H9 (cell line): Measurements from ENCODE around the gene TRIM26. TPM values are rescaled to one million over a fixed set of nuclear protein-coding genes. Genes with fewer than 3 reads are reported as not detected.

Source experiments
- DNase-seq: peaks from one replicate; pipeline ENCODE4 v3.0.0-alpha.2; 2017
- H2AFZ ChIP-seq: one replicate; pipeline ENCODE4 v1.6.1; 2013; ENCODE audit warnings: mild to moderate bottlenecking, low read length, control low read depth, moderate library complexity
- H2AK5ac ChIP-seq: 2 replicates; pipeline ENCODE4 v1.6.1; 2013; ENCODE audit warnings: low read length, control low read depth, mixed read lengths; ENCODE audit not compliant: insufficient read length
- H2BK120ac ChIP-seq: one replicate; pipeline ENCODE4 v1.6.1; 2013; ENCODE audit warnings: low read depth, mild to moderate bottlenecking, low read length, control low read depth, inconsistent platforms; ENCODE audit not compliant: poor library complexity, severe bottlenecking
- H2BK12ac ChIP-seq: 2 replicates; pipeline ENCODE4 v1.6.1; 2013; ENCODE audit warnings: low read length, control low read depth, mixed read lengths, low read depth; ENCODE audit not compliant: insufficient read length
- H2BK15ac ChIP-seq: 2 replicates; pipeline ENCODE4 v1.6.1; 2013; ENCODE audit warnings: low read depth, low read length, control low read depth
- H2BK20ac ChIP-seq: one replicate; pipeline ENCODE4 v1.6.1; 2013; ENCODE audit warnings: low read depth, mild to moderate bottlenecking, low read length, control low read depth, inconsistent platforms; ENCODE audit not compliant: poor library complexity, severe bottlenecking
- H2BK5ac ChIP-seq: 2 replicates; pipeline ENCODE4 v1.6.1; 2013; ENCODE audit warnings: low read length, control low read depth, mixed read lengths; ENCODE audit not compliant: insufficient read length
- H3K14ac ChIP-seq: 2 replicates; pipeline ENCODE4 v1.6.1; 2013; ENCODE audit warnings: low read length, control low read depth; ENCODE audit not compliant: insufficient read depth
- H3K18ac ChIP-seq: 2 replicates; pipeline ENCODE4 v1.6.1; 2013; ENCODE audit warnings: low read depth, mild to moderate bottlenecking, mixed read lengths, low read length, control low read depth; ENCODE audit not compliant: insufficient read length
- H3K23ac ChIP-seq: 2 replicates; pipeline ENCODE4 v1.6.1; 2013; ENCODE audit warnings: low read length, control low read depth, mixed read lengths, low read depth; ENCODE audit not compliant: insufficient read length
- H3K23me2 ChIP-seq: 2 replicates; pipeline ENCODE4 v1.6.1; 2013; ENCODE audit warnings: low read depth, mild to moderate bottlenecking, mixed read lengths, low read length, control low read depth; ENCODE audit not compliant: insufficient read length, poor library complexity, severe bottlenecking
- H3K27ac ChIP-seq: 2 replicates; pipeline ENCODE4 v1.5.1; 2013; ENCODE audit warnings: low read length, control low read depth, mixed read lengths, low read depth; ENCODE audit not compliant: insufficient read length
- H3K27me3 ChIP-seq: 2 replicates; pipeline ENCODE4 v1.6.1; 2013; ENCODE audit warnings: low read length, control low read depth, inconsistent platforms; ENCODE audit not compliant: insufficient read depth
- H3K4ac ChIP-seq: 2 replicates; pipeline ENCODE4 v1.6.1; 2013; ENCODE audit warnings: low read depth, mild to moderate bottlenecking, control low read depth, inconsistent platforms, low read length, moderate library complexity
- H3K4me1 ChIP-seq: 2 replicates; pipeline ENCODE4 v1.6.1; 2013; ENCODE audit warnings: low read length, control low read depth, inconsistent platforms; ENCODE audit not compliant: insufficient read depth
- H3K4me2 ChIP-seq: 2 replicates; pipeline ENCODE4 v1.6.1; 2013; ENCODE audit warnings: low read length, control low read depth, mixed read lengths; ENCODE audit not compliant: insufficient read length, insufficient read depth
- H3K56ac ChIP-seq: 2 replicates; pipeline ENCODE4 v1.6.1; 2013; ENCODE audit warnings: low read depth, mild to moderate bottlenecking, mixed read lengths, low read length, control low read depth; ENCODE audit not compliant: insufficient read length
- H3K79me1 ChIP-seq: 2 replicates; pipeline ENCODE4 v1.6.1; 2013; ENCODE audit warnings: low read depth, mild to moderate bottlenecking, moderate library complexity, low read length, control low read depth, inconsistent platforms; ENCODE audit not compliant: insufficient read depth, poor library complexity, severe bottlenecking
- H3K79me2 ChIP-seq: 2 replicates; pipeline ENCODE4 v1.6.1; 2013; ENCODE audit warnings: low read length, control low read depth, inconsistent platforms; ENCODE audit not compliant: insufficient read depth
- H3K9ac ChIP-seq: 2 replicates; pipeline ENCODE4 v1.6.1; 2013; ENCODE audit warnings: low read length, control low read depth, mixed read lengths; ENCODE audit not compliant: insufficient read length; ENCODE audit errors: extremely low read depth
- H3K9me3 ChIP-seq: one replicate; pipeline ENCODE4 v1.6.1; 2013; ENCODE audit warnings: low read depth, low read length, inconsistent platforms; ENCODE audit not compliant: control insufficient read depth
- H3T11ph ChIP-seq: one replicate; pipeline ENCODE4 v1.6.1; 2013; ENCODE audit warnings: mild to moderate bottlenecking, low read length, control low read depth, inconsistent platforms
- H4K20me1 ChIP-seq: one replicate; pipeline ENCODE4 v1.6.1; 2013; ENCODE audit not compliant: control insufficient read depth, insufficient read length, insufficient read depth
- H4K5ac ChIP-seq: 2 replicates; pipeline ENCODE4 v1.6.1; 2013; ENCODE audit warnings: low read depth, mild to moderate bottlenecking, mixed read lengths, low read length, control low read depth; ENCODE audit not compliant: insufficient read length
- H4K8ac ChIP-seq: replicated peaks from 2 replicates; pipeline ENCODE4 v1.6.1; 2013; ENCODE audit warnings: low read length, control low read depth, mixed read lengths, low read depth; ENCODE audit not compliant: insufficient read length
- H4K91ac ChIP-seq: 2 replicates; pipeline ENCODE4 v1.6.1; 2013; ENCODE audit warnings: low read depth, mild to moderate bottlenecking, moderate library complexity, mixed read lengths, low read length, control low read depth; ENCODE audit not compliant: insufficient read length
- H3K27ac Mint-ChIP-seq, 3 experiments: 2 replicates in 2 of 3; 3 replicates in 1 of 3; pipeline ENCODE4 v1.8.0; 2020 to 2021; ENCODE audit warnings: mixed read lengths in 3 of 3, mild to moderate bottlenecking in 1 of 3, moderate library complexity in 1 of 3
- H3K27me3 Mint-ChIP-seq: 2 replicates; pipeline ENCODE4 v1.8.0; 2021; ENCODE audit warnings: low read depth, mild to moderate bottlenecking, moderate library complexity, mixed read lengths
- H3K36me3 Mint-ChIP-seq, 3 experiments: 2 replicates in 2 of 3; 3 replicates in 1 of 3; pipeline ENCODE4 v1.8.0; 2020 to 2021; ENCODE audit warnings: low read depth in 3 of 3, mixed read lengths in 3 of 3; ENCODE audit not compliant: insufficient read depth in 1 of 3
- H3K4me1 Mint-ChIP-seq, 2 experiments: 2 replicates each; pipeline ENCODE4 v1.8.0; 2020; ENCODE audit warnings: mixed read lengths in 2 of 2
- H3K4me3 Mint-ChIP-seq, 2 experiments: 2 replicates in 1 of 2; 3 replicates in 1 of 2; pipeline ENCODE4 v1.8.0; 2020 to 2021; ENCODE audit warnings: mild to moderate bottlenecking in 2 of 2, mixed read lengths in 2 of 2, moderate library complexity in 1 of 2
- H3K9me3 Mint-ChIP-seq, 2 experiments: 2 replicates in 1 of 2; 3 replicates in 1 of 2; pipeline ENCODE4 v1.8.0; 2020; ENCODE audit warnings: mild to moderate bottlenecking in 2 of 2, mixed read lengths in 2 of 2, moderate library complexity in 1 of 2
- CTCF ChIP-seq: fragments of 200-600 bp; sonication (generic); conservative IDR thresholded peaks from 3 replicates; pipeline ENCODE4 v1.8.0; 2021; ENCODE audit warnings: antibody characterized with exemption, mild to moderate bottlenecking
- WGBS: extraction: QIAGEN DNeasy Blood & Tissue Kit; methylation state at CpG from one replicate; pipeline ENCODE4 v1.1.7; 2013; ENCODE audit warnings: missing lambda C conversion rate, low lambda C conversion rate, mixed read lengths; ENCODE audit not compliant: insufficient read length; ENCODE audit errors: extremely low coverage; 5-methylcytosine and 5-hydroxymethylcytosine counted together
- total RNA-seq: library from RNA; stranded (reverse); gene quantifications from 2 replicates; pipeline ENCODE4 v1.2.1, GENCODE V29; 2021

TRIM26 gene
- total RNA-seq, 1 experiment from 2014 or later, result 35.8 TPM

GRCh38 chr6:30227763-30228487, 14.7 kb upstream of the TRIM26 start:
- no peak overlapping the region for H3K4me3 Mint-ChIP-seq
- Histone ChIP-seq H3K18ac (no peak overlapping the region), H2AFZ (no peak overlapping the region), H3K79me2 (no peaks in the 10 kb centered on the region), H3K9ac (no peak overlapping the region), H3K23ac (no peak overlapping the region), H3K4me1 (no peaks in the 10 kb centered on the region), H3K27ac (no peak overlapping the region), H4K91ac (no peak overlapping the region), H3K27me3 (no peaks in the 10 kb centered on the region), H4K8ac (no peak overlapping the region), H2BK120ac (no peak overlapping the region), H3K23me2 (no peaks in the 10 kb centered on the region), H3K56ac (no peak overlapping the region), H2AK5ac (no peak overlapping the region), H3K9me3 (peaks cover 6% of the 10 kb centered on the region), H3K4me2 (no peak overlapping the region), H4K5ac (no peak overlapping the region), H3K14ac (no peak overlapping the region), H2BK20ac (no peak overlapping the region), H2BK15ac (no peak overlapping the region), H2BK5ac (no peak overlapping the region), H4K20me1 (no peaks in the 10 kb centered on the region), H2BK12ac (no peak overlapping the region), H3K4ac (no peak overlapping the region), H3T11ph (no peak overlapping the region), H3K79me1 (no peaks in the 10 kb centered on the region)
- no peak for TF ChIP-seq CTCF
- H3K36me3 Mint-ChIP-seq, result peaks cover 3 to 6% (median 4%) of the 10 kb centered on the region in 3 experiments; a peak in 3 of 7 replicates
- no CpG with 5 or more reads among the region's 6 CpGs for WGBS
- no peak overlapping the region for H3K27ac Mint-ChIP-seq
- no peak for DNase-seq
- peaks cover 8 to 9% of the 10 kb centered on the region in 2 experiments for H3K9me3 Mint-ChIP-seq
- peaks cover 14% of the 10 kb centered on the region for H3K27me3 Mint-ChIP-seq
- H3K4me1 Mint-ChIP-seq, result peaks cover 2 to 5% of the 10 kb centered on the region in 2 experiments; a peak in 1 of 4 replicates
